NCI-H2107 treated with DMSO at 0.1 percent for 48 hours (cell line): ENCODE measurements around the gene HEXIM1.

Experiments
- DNase-seq: peaks from one replicate; lab custom pipeline; 2025; ENCODE audit not compliant: unreplicated experiment; lab: John Stamatoyannopoulos, UW

The HEXIM1 gene

DNA sequence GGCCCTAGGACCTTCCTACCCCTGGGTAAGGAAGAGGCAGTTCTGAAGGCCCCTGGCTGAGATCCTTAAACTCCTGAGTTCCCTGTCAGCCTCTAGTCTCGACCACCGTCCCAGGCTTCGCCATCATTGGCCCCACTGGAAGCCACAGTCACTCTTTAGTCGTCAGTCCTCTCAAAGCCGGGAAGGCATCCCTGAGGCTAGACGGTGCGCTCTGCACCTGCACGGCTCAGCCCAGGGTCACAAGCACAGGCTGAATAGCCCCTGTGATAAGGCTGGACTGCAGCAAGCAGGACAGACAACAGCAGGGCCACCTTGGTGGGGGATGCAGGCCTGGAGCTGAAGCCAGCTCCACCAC lies 3.3 kb upstream of the HEXIM1 start:
- no peak for DNase-seq

DNA sequence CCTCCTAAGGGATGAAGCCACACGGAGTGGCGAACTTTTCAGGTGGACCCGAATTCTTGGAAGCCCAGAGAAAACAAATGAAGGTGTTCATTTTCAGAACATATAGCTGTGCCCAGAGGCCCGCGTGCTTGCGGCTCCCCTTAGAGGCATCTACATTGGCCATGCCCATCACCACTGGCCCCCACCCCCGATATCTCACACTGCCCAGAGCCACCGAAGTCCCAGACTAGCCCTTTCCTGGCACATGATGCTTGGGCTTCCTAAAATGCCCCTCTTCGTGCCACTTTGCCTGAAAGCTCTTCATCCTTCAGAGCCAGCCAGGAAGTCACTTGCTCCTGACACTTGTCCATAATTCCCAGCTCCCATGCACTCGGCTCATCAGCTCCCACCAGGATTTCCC lies 2.1 kb upstream of the HEXIM1 start:
- DNase-seq = no peak

DNA sequence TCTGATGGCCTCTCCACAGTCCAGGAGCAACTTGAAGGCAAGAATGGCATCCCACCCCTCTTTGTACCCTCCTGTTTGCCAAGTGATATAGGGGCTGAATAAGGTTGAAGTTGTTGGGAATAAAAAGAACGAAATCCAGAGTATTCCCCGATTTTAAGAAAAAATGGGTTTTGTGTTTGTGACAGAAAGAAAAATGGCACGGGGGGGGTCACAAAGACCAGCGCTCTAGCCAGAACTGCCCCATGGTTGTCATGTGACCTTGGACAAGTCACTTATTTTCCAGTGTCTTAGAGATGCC lies 1.7 kb upstream of the HEXIM1 start:
- no peak for DNase-seq

DNA sequence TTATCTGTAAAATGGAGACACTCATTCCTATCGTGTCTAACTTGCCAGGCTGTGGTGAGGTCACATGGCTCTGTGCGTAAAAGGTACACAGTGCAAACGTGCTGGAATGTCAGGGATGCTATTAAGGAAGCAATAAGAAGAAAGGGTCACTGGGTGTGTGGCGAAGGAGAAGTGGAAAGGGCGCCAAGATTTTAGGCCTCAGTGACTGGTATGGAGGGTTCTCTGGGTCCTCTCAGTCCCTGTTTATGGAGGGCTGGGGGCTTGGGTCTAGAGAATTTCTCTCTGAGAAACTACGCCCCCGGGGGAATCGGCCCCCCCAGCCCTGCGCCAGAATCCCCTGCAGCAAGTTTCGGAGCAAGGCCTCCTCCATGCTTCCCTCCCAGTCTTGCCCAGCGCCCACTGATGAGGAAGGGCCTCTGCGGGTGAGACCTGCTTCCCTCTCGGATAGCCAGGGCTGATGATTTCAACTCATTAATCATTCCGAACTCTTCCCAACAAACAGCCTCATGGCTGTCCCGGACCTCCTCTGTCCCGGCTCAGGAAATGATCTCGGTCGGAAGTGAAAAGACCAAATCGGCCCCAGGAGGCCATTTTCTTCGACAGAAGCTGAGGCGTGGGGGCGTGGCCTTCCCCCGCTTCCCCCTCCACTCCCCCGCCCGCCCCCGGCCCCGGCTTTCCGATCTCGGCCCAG lies 1.2 kb upstream of the HEXIM1 start:
- no peak for DNase-seq

DNA sequence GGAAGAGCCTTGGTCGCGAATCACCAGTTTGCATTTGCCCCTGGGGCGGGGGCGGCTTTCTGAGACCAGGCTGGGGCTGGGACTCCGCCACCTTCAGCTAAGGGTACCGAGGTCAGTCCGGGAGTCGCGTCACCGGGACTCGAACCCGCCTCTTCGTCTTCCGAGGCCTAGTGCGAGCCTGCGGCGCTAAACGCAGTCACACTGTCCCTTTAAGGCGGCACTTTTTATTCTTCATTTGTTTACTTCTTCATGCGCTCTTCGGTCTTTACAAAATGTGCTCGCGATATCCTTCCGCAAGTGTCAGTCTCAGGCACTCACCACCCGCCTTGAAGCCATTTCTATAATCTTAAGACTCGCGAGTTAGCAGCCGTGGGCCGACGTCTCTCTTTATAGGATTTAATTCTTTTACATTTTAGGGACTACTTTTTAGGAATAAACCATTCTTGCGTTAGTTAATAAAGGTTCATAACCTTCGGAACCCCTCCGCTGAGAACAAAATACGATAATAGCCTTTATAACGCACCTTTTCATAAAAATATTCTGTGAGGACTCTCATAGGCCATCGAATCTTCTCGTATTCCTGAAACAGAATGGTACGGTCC lies 593 bp upstream of the HEXIM1 start:
- peak; percentile 88 for DNase-seq

DNA sequence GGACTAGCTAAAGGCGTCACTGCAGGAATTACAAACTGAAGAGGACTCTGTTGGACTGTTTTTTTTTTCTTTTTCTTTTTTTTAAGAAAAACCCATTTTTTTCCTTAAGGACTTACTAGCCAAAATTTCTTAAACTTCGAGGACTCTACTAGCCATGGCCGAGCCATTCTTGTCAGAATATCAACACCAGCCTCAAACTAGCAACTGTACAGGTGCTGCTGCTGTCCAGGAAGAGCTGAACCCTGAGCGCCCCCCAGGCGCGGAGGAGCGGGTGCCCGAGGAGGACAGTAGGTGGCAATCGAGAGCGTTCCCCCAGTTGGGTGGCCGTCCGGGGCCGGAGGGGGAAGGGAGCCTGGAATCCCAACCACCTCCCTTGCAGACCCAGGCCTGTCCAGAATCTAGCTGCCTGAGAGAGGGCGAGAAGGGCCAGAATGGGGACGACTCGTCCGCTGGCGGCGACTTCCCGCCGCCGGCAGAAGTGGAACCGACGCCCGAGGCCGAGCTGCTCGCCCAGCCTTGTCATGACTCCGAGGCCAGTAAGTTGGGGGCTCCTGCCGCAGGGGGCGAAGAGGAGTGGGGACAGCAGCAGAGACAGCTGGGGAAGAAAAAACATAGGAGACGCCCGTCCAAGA lies 878 bp downstream of the HEXIM1 start:
- peak; percentile 68 for DNase-seq

DNA sequence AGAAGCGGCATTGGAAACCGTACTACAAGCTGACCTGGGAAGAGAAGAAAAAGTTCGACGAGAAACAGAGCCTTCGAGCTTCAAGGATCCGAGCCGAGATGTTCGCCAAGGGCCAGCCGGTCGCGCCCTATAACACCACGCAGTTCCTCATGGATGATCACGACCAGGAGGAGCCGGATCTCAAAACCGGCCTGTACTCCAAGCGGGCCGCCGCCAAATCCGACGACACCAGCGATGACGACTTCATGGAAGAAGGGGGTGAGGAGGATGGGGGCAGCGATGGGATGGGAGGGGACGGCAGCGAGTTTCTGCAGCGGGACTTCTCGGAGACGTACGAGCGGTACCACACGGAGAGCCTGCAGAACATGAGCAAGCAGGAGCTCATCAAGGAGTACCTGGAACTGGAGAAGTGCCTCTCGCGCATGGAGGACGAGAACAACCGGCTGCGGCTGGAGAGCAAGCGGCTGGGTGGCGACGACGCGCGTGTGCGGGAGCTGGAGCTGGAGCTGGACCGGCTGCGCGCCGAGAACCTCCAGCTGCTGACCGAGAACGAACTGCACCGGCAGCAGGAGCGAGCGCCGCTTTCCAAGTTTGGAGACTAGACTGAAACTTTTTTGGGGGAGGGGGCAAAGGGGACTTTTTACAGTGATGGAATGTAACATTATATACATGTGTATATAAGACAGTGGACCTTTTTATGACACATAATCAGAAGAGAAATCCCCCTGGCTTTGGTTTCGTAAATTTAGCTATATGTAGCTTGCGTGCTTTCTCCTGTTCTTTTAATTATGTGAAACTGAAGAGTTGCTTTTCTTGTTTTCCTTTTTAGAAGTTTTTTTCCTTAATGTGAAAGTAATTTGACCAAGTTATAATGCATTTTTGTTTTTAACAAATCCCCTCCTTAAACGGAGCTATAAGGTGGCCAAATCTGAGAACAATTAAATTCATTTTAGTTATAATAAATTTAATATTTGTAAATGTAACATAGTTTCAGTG lies 1.7 kb downstream of the HEXIM1 start:
- DNase-seq = no peak

DNA sequence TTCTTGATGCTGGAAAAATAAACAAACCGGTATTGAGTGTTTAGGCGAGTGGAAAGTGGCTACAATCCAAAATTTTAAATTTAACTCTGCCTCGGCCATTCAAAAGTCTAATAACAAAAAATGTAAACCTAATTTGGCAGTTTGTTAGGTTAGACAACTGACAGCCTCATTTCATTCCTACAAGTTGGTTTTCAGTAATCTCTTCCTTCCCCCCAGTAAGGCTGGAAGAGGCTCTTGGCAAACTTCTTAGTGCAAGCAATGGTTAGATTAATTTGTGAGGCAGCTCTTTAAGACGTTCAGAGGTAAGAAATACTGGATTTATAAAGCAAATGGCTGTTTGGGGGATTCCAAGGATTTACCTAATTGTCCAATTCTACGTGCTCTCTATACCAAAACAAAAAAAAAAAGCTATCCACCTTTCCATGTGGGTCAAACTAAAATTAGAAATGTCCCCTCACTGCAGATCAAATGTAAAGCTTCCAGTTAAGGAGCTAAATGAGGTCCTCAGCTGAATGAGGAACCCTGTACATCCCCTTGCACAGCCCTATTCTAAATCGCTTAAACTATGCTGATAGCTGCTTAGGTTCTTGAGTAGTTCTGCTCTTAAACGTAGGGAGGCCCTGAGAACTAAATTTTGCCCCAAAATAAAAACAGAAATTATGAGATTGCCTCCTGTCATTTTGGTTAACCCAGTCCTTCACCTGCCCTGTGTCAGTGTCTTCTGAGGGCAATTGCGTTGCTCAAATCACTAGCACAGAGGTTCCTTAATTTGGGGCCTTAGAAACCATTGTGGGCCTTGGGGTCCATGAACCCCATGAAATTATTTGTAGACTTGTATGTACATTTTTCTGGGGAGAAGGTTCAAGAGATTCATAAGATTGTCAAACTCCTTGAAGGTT lies 2.9 kb downstream of the HEXIM1 start:
- no peak for DNase-seq

DNA sequence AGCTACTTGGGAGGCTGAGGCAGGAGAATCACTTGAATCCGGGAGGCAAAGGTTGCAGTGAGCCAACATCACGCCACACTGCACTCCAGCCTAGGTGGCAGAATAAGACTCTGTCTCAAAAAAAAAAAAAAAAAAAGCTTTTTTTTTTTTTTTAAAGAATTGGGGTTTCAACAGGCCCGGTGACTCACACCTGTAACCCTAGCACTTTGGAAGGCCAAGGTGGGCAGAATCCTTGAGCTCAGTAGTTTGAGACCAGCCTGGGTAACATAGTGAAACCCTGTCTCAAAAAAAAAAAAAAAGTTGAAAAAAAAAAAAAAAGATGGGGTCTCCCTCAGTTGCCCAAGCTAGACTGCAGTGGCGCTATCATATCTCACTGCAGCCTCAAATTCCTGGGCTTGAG lies 6.8 kb downstream of the HEXIM1 start:
- no peak for DNase-seq

DNA sequence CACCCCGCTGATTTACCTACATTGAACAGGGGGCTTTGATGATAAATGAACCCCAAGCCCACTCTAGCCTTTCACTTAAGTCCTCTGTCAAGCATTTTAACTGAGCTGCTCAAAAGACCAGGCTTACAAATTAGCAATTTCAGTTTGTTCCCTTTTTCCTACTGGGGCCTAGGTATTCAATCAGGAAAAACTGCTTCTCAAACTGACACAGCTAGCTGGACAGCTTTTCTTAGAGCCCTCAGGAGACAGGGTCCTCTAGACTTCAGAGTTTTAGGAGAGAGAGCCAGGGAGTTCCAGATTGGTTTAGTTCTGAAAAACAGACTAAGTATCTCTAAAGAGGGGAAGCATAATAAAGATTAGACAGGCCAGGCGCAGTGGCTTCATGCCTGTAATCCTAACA lies 7.2 kb downstream of the HEXIM1 start:
- DNase-seq = no peak

DNA sequence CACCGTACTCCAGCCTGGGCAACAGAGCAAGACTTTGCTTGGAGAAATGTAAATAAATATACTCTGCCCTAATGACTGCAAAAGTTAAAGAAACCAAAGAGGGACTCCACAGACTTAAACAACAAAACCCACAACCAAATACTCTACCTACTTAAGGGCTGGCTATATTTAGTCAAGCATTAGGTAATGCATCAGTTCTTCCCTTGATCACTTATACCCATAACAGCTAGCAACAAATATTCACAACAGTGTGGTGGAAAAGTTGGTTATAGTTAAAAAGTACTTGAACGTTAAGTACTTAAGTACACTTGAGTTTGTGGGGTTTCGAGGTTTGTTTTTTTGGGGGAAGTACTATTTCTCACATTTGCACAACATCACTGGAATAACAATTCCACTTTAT lies 8.0 kb downstream of the HEXIM1 start:
- DNase-seq = no peak

DNA sequence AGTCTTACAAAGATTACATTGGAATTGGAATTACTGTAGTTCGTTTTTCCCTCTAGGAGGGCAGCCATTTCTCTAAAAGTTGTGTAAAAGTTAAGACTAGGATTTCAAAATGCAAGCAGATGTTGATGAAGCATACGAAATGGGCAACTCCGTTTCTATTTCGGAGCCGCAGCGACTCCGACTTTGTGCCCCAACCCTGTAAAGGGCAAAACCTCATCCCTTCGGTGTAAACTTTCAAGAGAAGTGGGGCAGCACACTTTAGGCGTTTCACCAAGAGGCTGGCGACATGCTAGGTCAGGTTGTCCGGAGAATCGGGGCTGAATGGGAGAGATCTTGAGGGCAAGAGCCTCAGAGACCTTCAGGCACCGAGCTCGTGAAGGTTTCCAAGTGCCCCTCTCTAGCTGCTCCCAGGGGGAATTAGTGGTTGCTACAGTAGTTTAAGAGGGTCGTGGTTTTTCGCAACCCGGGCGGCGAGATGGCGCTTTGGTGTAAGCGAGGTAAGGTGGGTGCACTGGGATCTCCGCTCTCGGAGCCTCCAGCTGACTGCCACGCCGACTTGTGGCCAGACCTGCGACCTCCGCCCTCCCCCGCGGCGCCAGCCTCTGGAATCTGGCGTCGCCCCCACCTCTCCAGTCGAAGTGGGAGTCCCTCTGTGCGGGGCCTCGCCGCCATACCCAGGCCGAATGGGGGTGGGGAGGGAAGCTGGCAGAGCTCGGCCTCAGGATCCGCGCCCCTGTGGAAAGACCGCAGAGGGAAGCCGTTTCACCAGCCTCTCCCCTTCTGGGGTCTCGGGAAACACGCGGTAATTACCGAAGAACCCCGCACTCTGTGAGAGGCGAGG lies 12.4 kb downstream of the HEXIM1 start:
- no peak for DNase-seq

DNA sequence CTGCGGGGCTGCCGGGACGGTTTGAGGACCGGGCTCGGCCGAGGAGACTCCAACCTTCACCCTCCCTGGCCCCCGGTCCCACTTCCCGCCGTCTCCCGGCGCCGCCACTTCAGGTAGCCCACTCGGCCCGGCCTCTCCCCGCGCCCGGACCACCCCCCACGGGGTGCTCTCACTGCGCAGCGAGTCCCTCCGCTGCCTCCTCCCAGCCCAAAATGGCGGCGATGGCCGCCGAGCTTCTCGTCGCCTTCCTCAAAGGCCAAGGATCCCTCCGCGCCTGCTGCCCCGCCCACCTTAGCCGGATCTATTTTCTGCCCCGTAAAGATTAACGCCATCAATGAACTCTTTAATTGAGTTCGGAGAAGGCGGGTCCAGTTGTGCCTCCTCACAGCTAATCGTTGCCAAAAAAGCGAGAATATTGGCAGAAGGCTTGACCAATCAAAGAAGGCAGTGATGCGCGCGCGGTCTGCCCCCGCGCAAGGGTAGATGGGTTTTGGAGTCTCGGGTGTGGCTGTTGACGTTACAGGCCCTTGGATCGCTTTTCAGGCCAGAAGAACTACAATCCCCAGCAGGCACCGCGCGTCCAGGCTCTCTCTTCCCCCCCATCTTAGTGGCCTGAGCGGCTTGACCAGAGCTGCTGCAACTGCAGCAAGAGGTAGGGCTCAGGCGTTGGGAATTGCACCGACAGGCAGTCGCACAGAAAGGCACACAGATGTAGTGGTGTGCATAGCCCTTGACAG lies 13.2 kb downstream of the HEXIM1 start, which contains the start of gene HEXIM2:
Gene HEXIM2 (plus strand): TSS at position 588 of the 737 bp plus-strand sequence. CDS start 919 bp downstream, outside the sequence.
- peak; percentile 99 for DNase-seq

DNA sequence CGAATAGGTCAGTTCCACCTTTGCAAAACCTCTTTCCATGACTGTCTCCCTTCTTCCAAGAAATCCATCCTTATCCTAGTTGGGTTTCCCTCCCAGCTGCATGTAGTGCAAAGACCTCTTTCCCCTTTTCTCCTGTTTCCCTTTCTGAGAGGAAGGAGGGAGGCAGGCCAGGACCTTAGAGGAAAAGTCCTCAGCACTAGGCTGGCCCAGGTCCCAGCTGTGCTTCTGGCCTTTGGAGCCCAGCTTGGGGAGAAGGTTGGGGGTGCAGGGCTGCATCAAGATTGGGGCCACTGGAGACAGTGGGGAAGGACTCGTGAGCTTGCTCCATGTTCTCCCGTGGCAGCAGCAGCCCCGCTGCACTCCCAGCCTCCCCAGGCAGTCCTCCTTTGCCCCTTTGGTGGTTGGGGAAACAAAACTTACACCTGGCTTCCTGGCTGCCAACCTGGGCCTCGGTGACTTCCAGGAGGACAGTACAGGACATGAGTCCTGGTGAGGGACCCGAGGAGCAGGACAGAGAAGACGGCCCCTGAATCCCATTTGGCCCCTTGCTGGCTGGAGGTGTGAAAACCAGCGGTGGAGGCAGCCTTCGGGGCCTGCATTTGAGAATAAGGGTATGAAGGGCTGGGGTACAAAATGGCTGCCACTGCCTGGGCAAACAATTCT lies 13.9 kb downstream of the HEXIM1 start:
- DNase-seq = no peak

DNA sequence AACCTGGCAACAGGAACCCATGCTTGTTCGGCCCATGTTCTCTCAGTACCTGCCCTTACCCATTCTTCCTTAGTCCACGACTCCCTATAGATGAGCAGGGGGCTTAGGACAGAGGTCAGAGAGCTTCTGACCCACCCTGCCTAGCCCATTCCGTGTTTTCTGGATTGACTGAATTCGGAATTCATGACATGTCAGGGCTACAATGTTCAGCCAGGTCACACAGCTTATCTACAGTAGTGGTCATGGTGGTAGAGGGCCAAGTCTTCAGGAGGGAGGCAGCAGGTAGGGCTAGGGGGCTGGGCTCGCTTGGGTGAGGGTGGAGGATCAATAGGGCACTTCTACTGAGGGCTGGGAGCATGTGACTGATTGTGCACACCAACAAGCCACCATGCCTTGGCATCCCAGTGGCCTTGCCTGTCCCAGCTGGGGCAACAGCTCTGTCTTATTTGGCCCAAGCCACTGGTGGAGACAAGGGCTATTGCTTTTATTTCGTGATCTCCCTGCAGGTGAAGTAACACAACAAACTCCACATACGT lies 16.5 kb downstream of the HEXIM1 start:
- no peak for DNase-seq

DNA sequence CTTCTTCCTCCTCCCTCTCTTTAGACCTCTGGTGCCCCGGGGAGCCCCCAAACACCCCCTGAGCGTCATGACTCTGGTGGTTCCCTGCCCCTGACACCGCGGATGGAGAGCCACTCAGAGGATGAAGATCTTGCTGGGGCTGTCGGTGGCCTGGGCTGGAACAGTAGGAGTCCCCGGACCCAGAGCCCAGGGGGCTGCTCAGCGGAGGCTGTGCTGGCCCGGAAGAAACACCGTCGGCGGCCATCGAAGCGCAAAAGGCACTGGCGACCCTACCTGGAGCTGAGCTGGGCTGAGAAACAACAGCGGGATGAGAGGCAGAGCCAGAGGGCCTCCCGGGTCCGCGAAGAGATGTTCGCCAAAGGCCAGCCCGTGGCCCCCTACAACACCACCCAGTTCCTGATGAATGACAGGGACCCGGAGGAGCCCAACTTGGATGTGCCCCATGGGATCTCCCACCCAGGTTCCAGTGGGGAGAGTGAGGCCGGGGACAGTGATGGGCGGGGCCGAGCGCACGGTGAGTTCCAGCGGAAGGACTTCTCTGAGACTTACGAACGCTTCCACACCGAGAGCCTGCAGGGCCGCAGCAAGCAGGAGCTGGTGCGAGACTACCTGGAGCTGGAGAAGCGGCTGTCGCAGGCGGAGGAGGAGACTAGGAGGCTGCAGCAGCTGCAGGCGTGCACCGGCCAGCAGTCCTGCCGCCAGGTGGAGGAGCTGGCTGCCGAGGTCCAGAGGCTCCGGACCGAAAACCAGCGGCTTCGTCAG lies 20.9 kb downstream of the HEXIM1 start:
- DNase-seq = no peak

DNA sequence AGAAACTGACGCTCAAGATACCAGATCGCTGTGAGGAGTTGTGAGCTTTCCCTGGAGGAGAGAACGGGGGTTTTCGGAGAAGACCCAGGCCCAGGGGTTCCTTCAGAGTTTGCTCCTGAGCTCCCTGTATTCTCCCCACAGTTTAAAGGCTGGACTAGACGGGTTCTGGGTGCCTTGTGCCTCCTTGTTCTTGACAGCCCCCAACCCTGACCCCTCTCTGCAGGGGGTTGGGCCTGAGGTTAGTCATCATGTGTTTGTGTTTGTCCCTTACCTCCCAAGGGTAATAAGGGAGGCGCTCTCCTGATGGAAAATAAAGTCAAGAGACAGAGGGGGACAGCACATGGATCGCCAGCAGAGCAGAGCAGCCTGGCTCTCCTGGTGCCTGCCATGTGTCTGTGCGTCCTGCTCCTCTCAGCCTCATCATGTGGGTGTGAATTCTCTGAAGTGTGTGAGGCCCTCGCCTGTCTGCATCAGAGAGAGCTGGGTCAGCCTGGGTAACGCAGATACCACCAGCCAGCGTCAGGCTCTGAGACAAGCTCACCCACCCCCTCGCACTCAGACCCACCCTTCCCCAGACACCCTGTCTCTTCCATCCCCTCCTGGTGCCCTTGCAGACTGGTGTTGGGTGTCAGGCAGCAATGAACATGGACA lies 22.1 kb downstream of the HEXIM1 start:
- DNase-seq = no peak
